Caki2 (cell line): ENCODE data around the gene IL4R. TPM values are rescaled to one million over a fixed set of nuclear protein-coding genes. Genes with fewer than 3 reads are reported as not detected.
A peak's percentile ranks its signal among the peaks of the same experiment; 100 is the strongest.
"Not testable (repeated sequence)": the region's sequence is repeated elsewhere in the genome, so short reads cannot be mapped to it uniquely, and the experiment has no call there.

ENCODE experiments used
- DNase-seq: peaks from one replicate; pipeline ENCODE4 v3.0.0-alpha.2; 2015; ENCODE audit warnings: low read depth
- in situ Hi-C: cut with HindIII; loops from 2 replicates; pipeline ENCODE4 v1.10.0; 2016; ENCODE audit warnings: low sequenced_read_pairs, low pct_unique_long_range_greater_than_20kb, mixed read lengths
- total RNA-seq: library from RNA; depleted of rRNA; stranded (reverse); fragments of >200 nt; shearing (Covaris generic); gene quantifications from 2 replicates; pipeline ENCODE4 v1.2.3, GENCODE V29; 2014; ENCODE audit warnings: low replicate concordance; rRNA removed

IL4R gene
- total RNA-seq = 14.9 and 26.0 TPM in 2 replicates

DNA sequence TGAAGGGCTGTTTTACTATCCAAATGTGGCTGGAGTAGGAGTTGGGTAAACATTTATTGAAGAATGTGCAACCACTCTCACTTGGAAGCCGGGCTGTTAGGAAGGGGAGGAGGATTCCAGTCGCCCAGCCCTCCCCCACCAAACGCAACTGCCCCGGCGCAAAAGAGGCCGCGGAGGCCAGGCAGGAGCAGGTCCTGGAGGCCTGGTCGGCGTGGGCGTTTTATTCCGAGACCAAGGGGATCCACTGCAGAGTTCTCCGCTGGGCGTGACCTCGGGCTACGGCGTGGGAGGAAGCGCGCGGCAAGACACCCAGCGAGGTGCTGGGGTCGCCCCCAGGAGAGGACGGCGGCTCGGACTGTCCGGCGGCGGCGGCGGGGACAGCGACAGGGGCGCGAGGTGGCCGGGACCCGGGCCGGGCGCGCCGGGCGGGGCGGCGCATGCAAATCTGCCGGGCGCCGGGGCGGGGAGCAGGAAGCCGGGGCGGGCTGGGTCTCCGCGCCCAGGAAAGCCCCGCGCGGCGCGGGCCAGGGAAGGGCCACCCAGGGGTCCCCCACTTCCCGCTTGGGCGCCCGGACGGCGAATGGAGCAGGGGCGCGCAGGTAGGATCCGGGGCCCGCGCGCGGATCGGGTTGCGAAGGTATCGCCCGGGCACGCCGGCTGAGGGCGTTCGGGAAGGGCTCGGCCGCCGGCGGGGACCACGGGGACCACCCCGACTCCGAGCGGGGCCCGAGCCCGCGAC is at the start of gene IL4R:
Gene IL4R (plus strand): TSS at position 553 of the 739 bp plus-strand sequence. CDS start 26,230 bp downstream, outside the sequence.
- DNase-seq = peak; percentile 93
- in situ Hi-C loops = no loop called here

DNA sequence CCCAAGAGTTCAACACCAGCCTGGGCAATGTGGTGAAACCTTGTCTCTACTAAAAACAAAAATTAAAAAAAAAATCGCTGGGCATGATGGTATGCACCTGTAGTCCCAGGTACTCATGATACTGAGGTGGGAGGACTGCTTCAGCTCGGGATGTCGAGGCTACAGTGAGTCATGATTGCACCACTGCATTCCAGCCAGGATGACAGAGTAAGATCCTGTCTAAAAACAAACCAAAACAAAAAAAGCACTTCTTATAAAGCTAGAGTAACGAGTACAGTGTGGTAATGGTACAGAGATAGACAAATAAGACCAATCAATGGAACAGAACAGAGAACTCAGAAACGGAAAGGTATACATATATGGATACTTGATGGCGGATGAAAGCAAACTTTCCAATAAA is 49.6 kb upstream of the IL4R start:
- DNase-seq = no peak
- in situ Hi-C loops = no loop called here

DNA sequence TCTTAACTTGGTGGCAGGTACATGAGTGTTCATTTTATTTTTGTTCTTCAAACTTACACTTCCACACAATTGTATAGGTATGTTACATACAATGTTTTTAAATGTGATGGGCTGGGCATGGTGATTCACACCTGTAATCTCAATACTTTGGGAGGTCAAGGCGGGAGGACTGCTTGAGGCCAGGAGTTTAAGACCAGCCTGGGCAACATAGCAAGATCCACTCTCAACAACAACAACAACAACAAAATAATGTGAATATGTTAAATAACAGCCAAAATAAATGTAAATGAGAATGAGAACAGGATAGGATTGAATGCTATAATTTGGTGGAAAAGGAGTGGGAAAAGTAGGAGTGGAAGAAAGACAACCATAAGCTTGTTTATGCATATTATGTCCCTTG is 47.8 kb upstream of the IL4R start:
- no peak for DNase-seq
- in situ Hi-C loops = no loop called here

DNA sequence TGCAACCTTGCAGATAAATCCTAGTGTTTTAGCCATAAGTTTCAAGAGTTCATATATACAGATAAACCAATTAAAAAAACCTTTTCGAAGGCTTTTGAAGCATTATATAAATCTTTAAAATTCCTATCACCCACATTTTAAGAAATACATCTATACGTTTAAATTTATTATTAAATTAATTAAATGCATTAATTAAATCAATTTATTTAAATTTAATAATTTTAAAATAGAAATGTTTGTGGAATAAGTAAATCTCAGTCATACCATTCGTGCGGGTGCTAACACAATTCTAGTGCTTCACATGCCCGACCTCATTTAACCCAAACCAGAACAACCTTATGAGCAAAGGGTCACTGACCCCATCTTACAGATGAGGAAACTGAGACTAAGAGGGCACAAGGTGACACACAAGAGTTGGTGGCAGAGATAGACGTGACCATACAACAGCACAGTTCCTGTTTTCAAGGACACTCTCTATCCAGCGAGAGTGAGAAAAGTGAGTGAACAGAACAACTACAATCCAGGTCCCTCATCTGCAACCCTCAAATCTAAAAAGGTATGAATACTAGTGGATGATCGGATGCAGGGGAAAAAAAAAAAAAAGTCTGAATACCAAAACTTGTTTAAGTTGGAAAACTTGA is 46.6 kb upstream of the IL4R start:
- no peak for DNase-seq
- in situ Hi-C loops = no loop called here

DNA sequence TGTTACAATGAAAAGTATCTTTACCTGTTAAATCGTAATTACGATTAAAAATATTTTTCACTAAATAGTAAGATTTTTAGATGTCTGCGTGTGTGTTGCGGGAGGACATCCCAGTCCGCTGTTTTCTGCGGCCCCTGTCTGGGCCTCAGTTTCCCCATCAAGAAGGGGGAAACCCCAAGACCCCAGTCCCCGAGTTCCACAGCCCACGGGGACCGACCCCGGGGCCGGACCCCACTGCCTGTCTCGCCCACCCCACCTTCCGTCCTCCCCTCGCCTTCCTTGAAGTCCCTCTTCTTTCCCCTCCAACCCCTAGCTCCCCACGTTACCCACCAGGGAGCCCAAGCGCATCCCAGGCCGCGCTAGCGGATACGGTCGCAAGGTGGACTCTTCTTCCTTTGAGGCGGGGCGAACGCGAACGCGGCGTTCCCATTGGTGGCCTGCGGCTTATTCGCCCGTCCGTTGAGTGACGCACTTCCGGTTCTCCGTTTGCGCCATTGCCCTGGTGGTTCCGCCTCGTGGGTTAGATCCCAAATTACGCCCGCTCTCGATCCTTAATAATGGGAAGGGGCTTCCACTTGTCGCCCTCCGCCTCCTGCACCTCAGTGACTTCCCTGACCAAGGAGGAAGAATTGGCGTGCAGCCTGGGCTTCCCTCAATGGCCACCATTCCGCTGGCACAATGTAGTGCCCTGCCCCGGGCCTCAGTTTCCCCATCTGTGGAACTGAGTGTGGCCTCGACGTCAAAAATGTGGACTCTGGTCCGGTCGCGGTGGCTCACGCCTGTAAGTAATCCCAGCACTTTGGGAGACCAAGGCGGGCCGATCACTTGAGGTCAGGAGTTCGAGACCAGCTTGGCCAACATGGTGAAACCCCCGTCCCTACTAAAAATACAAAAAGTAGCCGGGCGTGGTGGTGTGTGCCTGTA is 45.1 kb upstream of the IL4R start, which contains the start of gene NSMCE1:
Gene NSMCE1 (minus strand): TSS at position 397 of the 924 bp plus-strand sequence. CDS start 11,202 bp downstream, outside the sequence.
- peak; percentile 87 for DNase-seq
- in situ Hi-C loops = no loop called here

DNA sequence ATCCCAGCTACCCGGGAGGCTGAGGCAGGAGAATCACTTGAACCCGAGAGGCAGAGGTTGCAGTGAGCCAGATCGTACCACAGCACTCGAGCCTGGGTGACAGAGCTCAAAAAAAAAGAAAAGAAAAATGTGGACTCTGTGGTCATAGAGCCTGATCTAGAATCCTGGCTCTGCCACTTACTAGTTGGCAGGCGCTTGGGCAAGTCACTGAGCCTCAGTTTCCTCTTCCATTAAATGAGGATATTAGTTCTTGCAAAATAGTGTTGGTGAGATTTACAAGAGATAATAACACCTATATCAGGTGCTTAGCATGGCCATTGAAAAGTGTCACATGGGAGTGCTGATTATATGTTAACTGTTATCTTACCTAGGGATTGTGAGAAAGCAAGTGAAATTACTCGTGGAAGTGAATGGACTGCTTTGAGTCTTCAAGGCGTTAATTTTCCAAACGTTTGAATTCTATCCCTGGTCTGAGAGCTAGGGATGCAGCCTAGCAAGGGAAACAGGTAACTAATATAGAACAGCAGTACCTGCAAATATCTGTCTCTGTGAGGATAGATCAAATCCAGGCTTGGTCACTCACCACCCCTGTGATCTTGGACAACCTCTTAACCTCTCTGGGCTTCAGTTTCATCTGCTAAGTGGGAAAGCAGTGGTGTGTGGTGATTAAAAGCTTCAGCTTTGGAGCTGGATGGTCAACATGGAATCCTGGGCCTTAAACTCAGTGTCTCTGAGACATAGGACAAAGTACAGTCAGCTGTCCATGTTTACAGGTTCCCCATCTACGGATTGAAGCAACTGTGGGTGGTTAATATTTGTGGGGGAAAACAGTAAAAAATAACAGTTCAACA is 44.2 kb upstream of the IL4R start:
- in situ Hi-C loops = no loop called here
- DNase-seq = no peak

DNA sequence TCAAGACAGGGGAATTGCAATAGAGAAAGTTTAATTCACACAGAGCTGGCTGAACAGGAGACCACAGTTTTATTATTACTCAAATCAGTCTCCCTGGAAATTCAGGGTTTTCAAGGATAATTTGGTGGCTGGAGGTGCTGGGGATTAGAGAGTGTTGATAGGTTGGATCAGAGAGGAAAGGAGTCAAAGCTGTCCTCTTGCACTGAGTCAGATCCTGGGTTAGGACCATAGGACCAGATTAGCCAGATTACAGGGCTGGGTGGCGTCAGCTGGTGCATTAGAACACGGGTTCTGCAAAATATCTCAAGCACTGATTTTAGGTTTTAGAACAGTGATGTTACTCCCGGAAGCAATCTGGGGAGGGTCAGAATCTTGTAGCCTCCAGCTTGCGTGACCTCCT is 43.4 kb upstream of the IL4R start:
- in situ Hi-C loops = no loop called here
- DNase-seq = no peak

DNA sequence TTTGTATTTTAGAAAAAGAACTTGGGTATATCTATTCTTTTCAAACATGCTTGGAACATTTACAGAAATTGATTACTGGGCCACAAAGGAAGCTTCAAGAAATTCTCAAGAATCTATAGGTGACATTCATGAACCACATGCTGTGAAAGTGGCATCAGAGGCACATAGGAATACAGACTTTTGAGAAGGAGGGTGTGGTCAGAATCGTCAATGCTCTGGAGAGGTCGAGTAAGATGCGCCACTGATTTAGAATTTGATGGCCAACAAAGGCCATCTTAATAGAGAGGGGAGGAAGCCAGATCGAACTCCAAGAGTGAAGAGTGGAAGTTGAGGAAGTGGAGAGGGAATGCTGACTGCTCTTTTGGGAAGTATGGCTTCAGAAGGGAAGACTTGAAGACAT is 41.7 kb upstream of the IL4R start:
- in situ Hi-C loops = no loop called here

DNA sequence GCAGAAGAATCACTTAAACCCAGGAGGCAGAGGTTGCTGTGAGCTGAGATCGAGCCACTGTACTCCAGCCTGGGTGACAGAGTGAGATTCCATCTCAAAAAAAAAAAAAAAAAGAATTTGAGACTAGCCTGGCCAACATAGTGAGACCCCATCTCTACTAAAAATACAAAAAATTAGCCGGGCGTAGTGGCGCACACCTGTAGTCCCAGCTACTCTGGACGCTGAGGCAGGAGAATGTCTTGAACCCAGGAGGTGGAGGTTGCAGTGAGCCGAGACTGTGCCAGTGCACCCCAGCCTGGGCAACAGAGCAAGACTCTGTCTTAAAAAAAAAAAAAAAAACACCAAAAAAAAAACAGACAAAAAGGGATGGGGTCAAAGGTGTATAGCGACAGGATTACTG is 41.1 kb upstream of the IL4R start:
- not testable (repeated sequence) for DNase-seq

More for the DNA sequence above, 41.7 kb upstream of the IL4R start:
- no peak for DNase-seq

DNA sequence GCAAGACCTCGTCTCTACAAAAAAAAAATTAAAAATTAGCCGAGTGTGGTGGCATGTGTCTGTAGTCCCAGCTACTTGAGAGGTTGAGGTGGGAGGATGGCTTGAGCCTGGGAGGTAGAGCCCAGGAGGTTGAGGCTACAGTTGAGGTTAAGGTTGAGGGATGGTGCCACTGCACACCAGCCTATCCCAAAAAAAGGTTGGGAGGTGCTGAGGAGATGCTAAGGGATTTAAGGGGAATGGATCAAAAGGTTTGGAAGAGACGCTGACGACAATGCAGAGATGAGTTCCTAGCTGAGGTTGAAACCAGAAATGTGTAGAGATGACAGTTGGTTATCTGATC is 40.5 kb upstream of the IL4R start:
- in situ Hi-C loops = no loop called here
- no peak for DNase-seq

More for the DNA sequence above, 41.1 kb upstream of the IL4R start:
- in situ Hi-C loops = not testable (repeated sequence)

DNA sequence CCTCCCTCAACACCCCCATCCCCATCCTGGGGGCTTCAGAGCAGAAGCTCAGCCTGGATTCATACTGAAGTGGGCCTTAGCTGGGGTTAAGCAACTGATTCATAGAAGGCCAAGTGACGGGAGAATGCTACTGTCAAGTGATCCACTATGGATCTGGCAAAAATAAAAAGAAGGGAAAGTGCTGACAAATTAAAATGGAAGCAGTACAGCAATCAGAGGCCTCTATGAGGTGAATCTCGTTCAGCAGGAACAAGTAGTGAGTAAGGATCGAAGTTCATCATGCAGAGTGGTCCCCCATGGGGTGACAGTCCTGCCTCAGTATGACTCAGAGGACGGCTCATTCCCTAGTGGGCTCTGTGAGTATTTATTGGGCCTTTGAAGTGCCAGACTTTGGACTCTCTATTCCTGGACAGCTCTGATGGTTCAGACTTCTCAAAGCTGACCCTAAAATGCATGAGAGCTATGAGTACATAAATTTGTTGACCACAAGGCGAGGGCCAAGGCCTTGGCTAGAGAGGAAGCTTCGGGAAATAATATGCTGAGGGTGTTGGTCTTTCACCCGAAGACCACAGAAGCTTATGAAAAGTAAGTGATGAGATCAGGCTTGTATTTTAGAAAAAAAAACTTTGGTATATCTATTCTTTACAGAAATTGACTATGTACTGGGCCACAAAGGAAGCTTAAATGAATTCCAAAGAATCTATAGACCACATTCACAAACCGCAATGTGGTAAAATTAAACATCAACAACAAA is 39.9 kb upstream of the IL4R start:
- in situ Hi-C loops = no loop called here
- DNase-seq = peak; percentile 53

DNA sequence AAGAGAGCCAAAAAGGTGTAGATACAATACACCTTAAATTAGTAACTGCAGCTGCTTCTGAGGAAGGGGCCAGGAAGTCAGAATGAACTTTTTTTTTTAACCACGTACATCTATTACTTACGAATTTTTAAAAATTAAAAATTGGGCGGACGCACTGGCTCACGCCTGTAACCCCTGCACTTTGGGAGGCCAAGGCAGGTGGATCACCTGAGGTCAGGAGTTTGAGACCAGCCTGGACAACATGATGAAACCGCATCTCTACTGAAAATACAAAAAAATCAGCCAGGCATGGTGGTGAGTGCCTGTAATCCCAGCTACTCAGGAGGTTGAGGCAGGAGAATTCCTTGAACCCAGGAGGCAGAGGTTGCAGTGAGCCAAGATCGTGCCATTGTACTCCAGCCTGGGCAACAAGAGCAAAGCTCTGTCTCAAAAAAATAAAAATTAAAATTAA is 39.3 kb upstream of the IL4R start:
- DNase-seq, in situ Hi-C loops: not testable (repeated sequence)

DNA sequence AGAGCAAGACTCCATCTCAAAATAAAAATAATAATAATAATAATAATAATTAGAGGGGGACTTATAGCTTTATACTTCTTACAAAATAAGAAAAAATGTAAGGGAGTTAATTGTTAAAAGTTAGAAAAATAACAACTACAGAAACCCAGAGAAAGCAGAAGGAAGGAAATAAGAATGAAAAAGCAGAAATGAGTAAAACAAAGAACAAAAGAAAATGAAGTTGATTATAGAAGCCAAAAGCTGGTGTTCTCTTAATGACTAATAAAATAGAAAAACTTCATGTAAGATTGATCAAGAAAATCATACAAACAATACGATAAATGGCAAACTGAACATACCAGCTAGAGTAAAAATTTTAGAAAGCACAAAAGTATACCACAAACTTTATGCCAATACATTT is 38.4 kb upstream of the IL4R start:
- DNase-seq = no peak
- in situ Hi-C loops = no loop called here

DNA sequence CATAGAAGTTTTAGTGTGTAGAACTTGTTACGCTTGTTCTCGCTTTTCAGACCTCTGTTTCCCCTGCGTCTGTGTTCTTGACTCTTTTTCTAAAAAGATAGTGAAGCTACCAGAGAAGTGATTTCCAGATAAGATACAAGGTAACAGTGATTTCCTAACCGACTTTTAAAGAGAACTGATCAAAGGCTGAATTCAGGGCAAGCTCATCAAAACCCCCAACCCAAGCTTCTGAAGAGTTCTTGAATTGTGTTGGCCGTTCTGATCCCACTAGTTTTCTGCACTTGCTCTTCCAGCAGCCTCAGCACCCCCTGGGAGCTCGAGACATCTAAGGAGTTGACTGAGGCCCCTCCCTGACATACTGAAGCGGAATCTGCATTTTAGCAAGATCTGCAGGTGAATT is 32.5 kb upstream of the IL4R start:
- in situ Hi-C loops = no loop called here
- DNase-seq = no peak

DNA sequence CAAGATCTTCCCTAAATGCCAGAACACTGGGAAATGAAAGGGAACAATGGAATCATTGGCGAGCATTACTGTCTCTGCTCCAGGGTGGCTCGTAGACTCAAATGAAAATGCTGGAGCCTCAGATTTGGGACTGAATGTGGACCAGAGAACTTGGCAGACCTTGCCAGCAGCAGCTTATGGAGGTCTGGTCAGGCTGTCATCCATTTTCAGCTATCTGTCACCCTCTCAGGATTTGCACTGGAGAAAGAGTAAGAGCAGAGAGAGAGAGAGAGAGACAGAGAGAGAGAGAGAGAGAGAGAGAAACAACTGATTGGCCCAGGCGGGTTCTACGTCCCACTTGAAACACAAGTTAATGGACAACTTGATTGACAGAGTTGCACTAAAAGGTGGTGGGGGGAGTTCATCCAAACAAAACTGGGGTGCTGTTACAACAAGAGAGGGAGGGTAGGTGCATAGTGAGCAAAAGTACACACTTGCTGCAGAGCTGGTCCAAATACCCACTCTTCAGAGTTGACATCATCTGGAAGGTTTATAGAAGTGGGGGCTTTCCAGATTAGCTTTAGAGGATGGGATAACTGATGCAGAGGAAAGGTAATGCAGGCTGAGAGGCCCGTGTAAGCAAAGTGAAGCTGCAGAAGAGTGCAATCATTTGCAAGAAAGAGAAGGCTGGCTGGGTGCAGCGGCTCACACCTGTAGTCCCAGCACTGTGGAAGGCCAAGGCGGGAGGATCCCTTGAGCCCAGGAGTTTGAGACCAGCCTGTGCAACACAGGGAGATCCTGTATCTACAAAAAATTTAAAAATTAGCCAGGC is 28.7 kb upstream of the IL4R start:
- DNase-seq = no peak
- in situ Hi-C loops = no loop called here

DNA sequence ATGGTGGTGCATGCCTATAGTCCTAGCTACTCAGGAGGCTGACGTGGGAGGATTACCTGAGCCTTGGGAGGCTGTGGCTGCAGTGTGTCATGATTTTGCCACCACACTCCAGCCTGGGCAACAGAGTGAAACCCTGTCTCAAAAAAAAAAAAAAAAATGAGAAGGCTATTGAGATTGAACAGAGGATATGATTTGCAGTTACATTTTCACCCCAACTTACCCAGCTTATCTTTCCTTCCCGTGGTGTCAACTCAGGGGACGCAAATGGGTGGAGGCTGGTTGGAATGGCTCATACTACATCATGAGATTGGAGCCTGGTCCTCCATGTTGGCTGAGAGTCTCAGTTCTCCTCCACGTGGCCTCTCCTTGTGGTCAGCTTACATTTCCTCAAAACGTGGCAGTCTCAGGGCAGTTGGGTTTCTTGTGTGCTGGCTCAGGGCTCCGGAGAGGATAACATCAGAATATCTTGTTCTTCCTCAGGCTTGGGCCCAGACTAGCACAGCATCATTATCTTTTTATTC is 28.0 kb upstream of the IL4R start:
- DNase-seq = no peak
- in situ Hi-C loops = no loop called here
